Ascending aorta (tissue), 2 donors: Measurements from ENCODE around the gene BAZ2A. TPM values are rescaled to one million over a fixed set of nuclear protein-coding genes. Genes with fewer than 3 reads are reported as not detected.
A peak's percentile ranks its signal among the peaks of the same experiment; 100 is the strongest.

Source experiments
- DNase-seq, 2 donors: peaks; one replicate each; pipeline ENCODE4 v3.0.0-alpha.2; 2019; ENCODE audit warnings: low spot score in 2 of 2
- H3K27ac ChIP-seq, 2 donors: fragments of 200-600 bp; sonication (generic); one replicate each; pipeline ENCODE4 v1.5.1; 2016 to 2017; ENCODE audit warnings: mild to moderate bottlenecking in 1 of 2
- H3K27me3 ChIP-seq: fragments of 200-600 bp; sonication (generic); one replicate; pipeline ENCODE4 v1.5.1; 2017
- H3K36me3 ChIP-seq, 2 donors: fragments of 200-600 bp; sonication (generic); one replicate each; pipeline ENCODE4 v1.5.1; 2016
- H3K4me1 ChIP-seq, 2 donors: fragments of 200-600 bp; sonication (generic); one replicate each; pipeline ENCODE4 v1.5.1; 2016 to 2017; ENCODE audit warnings: mild to moderate bottlenecking in 1 of 2
- H3K4me3 ChIP-seq, 2 donors: fragments of 200-600 bp; sonication (generic); one replicate each; pipeline ENCODE4 v1.5.1; 2016 to 2017; ENCODE audit warnings: mild to moderate bottlenecking in 1 of 2
- H3K9me3 ChIP-seq, 2 donors: fragments of 200-600 bp; sonication (generic); one replicate each; pipeline ENCODE4 v1.5.1; 2016
- CTCF ChIP-seq, 3 experiments: fragments of 200-600 bp in 2 of 3; fragments of 450-650 bp in 1 of 3; sonication (generic) in 2 of 3; IDR thresholded peaks; one replicate each; pipeline ENCODE4 v1.5.1; 2016 to 2019; ENCODE audit warnings: antibody characterized with exemption in 3 of 3, mild to moderate bottlenecking in 1 of 3, moderate library complexity in 1 of 3
- intact Hi-C: fragments of 100-400 bp; cut with DNase I; formaldehyde crosslinking; loops from one replicate; pipeline ENCODE4 v1.15.1; 2023
- total RNA-seq: library from RNA; depleted of rRNA; stranded (reverse); fragments of >200 nt; gene quantifications from one replicate; pipeline ENCODE4 v1.1.0, GENCODE V29; 2016

BAZ2A gene
- total RNA-seq, 1 donor from 2014 or later, result 118 TPM

GRCh38 chr12:56591961-56592360, 38.2 kb downstream of the BAZ2A start:
- peaks cover 0 to 3% of the 10 kb centered on the region in 2 donors for H3K4me1 ChIP-seq
- no peak for TF ChIP-seq CTCF (IDR thresholded peaks at IDR 0.05)
- peaks cover 31 to 58% of the 10 kb centered on the region in 2 donors for H3K36me3 ChIP-seq
- no peaks in the 10 kb centered on the region for H3K27me3 ChIP-seq
- no peaks in the 10 kb centered on the region for H3K9me3 ChIP-seq
- H3K27ac ChIP-seq, result peak overlapping the region in 1 of 2 donors; percentile 21
- H3K4me3 ChIP-seq, result no peak overlapping the region
- DNase-seq, result no peak
- intact Hi-C loops, result no loop called here

GRCh38 chr12:56591126-56591525, 39.0 kb downstream of the BAZ2A start:
- peaks cover 28 to 58% of the 10 kb centered on the region in 2 donors for H3K36me3 ChIP-seq
- intact Hi-C loops, result no loop called here

GRCh38 chr12:56590237-56590830, 39.8 kb downstream of the BAZ2A start:
- no peak overlapping the region for H3K27ac ChIP-seq
- no peak for DNase-seq
- intact Hi-C loops, result no loop called here
- H3K27me3 ChIP-seq, result no peaks in the 10 kb centered on the region
- no peak for TF ChIP-seq CTCF (IDR thresholded peaks at IDR 0.05)
- H3K9me3 ChIP-seq, result no peaks in the 10 kb centered on the region
- no peak overlapping the region for H3K4me3 ChIP-seq
- H3K36me3 ChIP-seq, result peaks cover 28 to 56% of the 10 kb centered on the region in 2 donors
- peaks cover 0 to 3% of the 10 kb centered on the region in 2 donors for H3K4me1 ChIP-seq

More at GRCh38 chr12:56591126-56591525, 39.0 kb downstream of the BAZ2A start:
- H3K4me3 ChIP-seq, result no peak overlapping the region
- TF ChIP-seq CTCF (IDR thresholded peaks at IDR 0.05), result no peak
- no peak for DNase-seq
- peak overlapping the region in 1 of 2 donors; percentile 21 for H3K27ac ChIP-seq
- no peaks in the 10 kb centered on the region for H3K9me3 ChIP-seq
- no peaks in the 10 kb centered on the region for H3K27me3 ChIP-seq
- H3K4me1 ChIP-seq, result peaks cover 0 to 3% of the 10 kb centered on the region in 2 donors

- H3K27ac ChIP-seq, result no peak overlapping the region
- TF ChIP-seq CTCF (IDR thresholded peaks at IDR 0.05), result no peak
- H3K36me3 ChIP-seq, result peaks cover 28 to 51% of the 10 kb centered on the region in 2 donors
Measured at GRCh38 chr12:56589783-56590182, 40.3 kb downstream of the BAZ2A start.

GRCh38 chr12:56585098-56585497, 45.0 kb downstream of the BAZ2A start:
- no peak for TF ChIP-seq CTCF (IDR thresholded peaks at IDR 0.05)
- H3K4me1 ChIP-seq, result no peaks in the 10 kb centered on the region

More at GRCh38 chr12:56589783-56590182, 40.3 kb downstream of the BAZ2A start:
- intact Hi-C loops, result no loop called here
- no peak for DNase-seq
- no peak overlapping the region for H3K4me3 ChIP-seq
- H3K27me3 ChIP-seq, result no peaks in the 10 kb centered on the region
- H3K4me1 ChIP-seq, result peaks cover 0 to 3% of the 10 kb centered on the region in 2 donors
- no peaks in the 10 kb centered on the region for H3K9me3 ChIP-seq

More at GRCh38 chr12:56585098-56585497, 45.0 kb downstream of the BAZ2A start:
- no peak overlapping the region for H3K4me3 ChIP-seq
- H3K9me3 ChIP-seq, result no peaks in the 10 kb centered on the region
- peaks cover 53 to 76% of the 10 kb centered on the region in 2 donors for H3K36me3 ChIP-seq
- no peaks in the 10 kb centered on the region for H3K27me3 ChIP-seq
- intact Hi-C loops, result no loop called here
- no peak for DNase-seq
- no peak overlapping the region for H3K27ac ChIP-seq
